Right cardiac atrium (tissue), 5 donors: ENCODE data around the gene GABPB2. TPM values are rescaled to one million over a fixed set of nuclear protein-coding genes. Genes with fewer than 3 reads are reported as not detected.

ENCODE experiments used
- ATAC-seq, 2 donors: fragments of 200-7000 bp; cut with Tn5 transposase; one replicate each; pipeline versions ENCODE4 v1.8.0 to v1.9.1; 2020; ENCODE audit warnings: moderate library complexity in 2 of 2, mild to moderate bottlenecking in 1 of 2
- DNase-seq, 3 donors: peaks; one replicate each; pipeline ENCODE4 v3.0.0-alpha.2; 2020
- H3K27ac ChIP-seq: one replicate; pipeline ENCODE4 v1.5.1; 2013; ENCODE audit warnings: mild to moderate bottlenecking, low read length, control low read depth, moderate library complexity
- H3K27me3 ChIP-seq: one replicate; pipeline ENCODE4 v1.6.1; 2013; ENCODE audit not compliant: control insufficient read depth, insufficient read depth
- H3K4me1 ChIP-seq: one replicate; pipeline ENCODE4 v1.6.1; 2013; ENCODE audit warnings: low read length; ENCODE audit not compliant: control insufficient read depth, insufficient read depth
- H3K4me3 ChIP-seq: one replicate; pipeline ENCODE4 v1.5.1; 2013; ENCODE audit warnings: low read length, control low read depth
- H3K9me3 ChIP-seq: one replicate; pipeline ENCODE4 v1.6.1; 2013; ENCODE audit warnings: low read length; ENCODE audit not compliant: control insufficient read depth
- WGBS: extraction: QIAGEN DNeasy Blood & Tissue Kit; methylation state at CpG from one replicate; pipeline ENCODE4 v1.1.7; 2013; 5-methylcytosine and 5-hydroxymethylcytosine counted together
- intact Hi-C, 4 donors: fragments of 100-400 bp; cut with DNase I; formaldehyde crosslinking; loops; one replicate each; pipeline versions ENCODE4 v1.11.0 to v1.14.0; 2022 to 2023
- polyA plus RNA-seq: library from polyadenylated mRNA; stranded (reverse); fragments of 200-250 nt; gene quantifications from one replicate; pipeline ENCODE4 v1.2.3, GENCODE V29; 2013
- total RNA-seq, 4 donors: library from RNA; stranded (reverse); fragmentation: NEBNext Ultra II Directional; extraction: Animal tissue kit (Norgen Biotek cat#: 25700); gene quantifications; one replicate each; pipeline ENCODE4 v1.2.1, GENCODE V29; 2021
- donor health status: healthy with polysubstance abuse.
- donor health status: DM: no; HTN: yes; CAD: no.
- donor health status: DM: no; HTN: no; CAD: no.
- donor health status: DM: no; HTN: yes; CAD: no; lungs with severe emphysema.
- donor health status: DM: yes; HTN: yes; CAD: no.

Gene GABPB2
- total and polyA plus RNA-seq, 5 donors, result 9.8 to 20.3 (median 18.1) TPM

DNA sequence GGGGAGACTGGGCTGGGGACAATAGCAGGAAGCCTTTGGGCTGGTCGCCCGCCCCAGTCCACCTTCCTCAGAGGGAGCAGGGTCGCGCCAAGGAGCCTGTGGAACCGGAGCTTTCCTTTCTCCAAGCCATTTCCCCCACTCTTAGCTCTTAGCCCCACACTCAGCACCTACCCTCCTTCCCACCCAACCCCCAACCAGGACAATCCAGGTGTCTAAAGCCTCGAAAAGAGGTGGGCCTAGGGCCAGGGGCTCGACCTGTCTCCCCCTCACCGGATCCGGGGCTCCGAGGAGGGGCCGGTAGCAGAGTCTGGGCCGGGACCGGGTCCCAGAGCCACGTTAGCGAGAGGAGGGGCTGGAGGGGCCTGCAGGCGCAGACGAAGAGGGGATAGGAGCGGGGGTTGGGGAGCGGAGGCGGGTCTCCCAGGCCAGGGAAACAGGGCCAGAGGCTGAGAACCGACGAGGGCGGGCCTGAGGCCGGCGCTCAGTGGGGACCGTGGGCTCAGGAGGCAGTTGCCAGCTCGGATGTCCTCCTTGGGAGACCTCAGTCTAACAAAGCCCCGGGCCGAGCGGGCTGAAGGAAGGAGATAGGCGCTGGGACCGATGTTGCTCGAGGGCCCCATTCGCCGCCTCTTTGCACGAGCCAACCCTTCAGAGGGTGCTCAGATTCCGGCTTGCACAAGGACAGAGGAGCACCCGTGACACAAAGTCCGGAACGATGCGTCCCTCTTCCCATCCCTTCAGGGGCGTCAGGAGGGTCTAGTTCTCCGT, 74.9 kb downstream of the GABPB2 start:
- intact Hi-C loops, result no loop called here
- Histone ChIP-seq H3K27ac (peak overlapping the region; percentile 95), H3K4me3 (peak overlapping the region; percentile 74), H3K9me3 (no peaks in the 10 kb centered on the region), H3K4me1 (peaks cover 19% of the 10 kb centered on the region), H3K27me3 (no peaks in the 10 kb centered on the region)
- WGBS, result 6% methylated on average over 43 of the region's 43 CpGs
- ATAC-seq (peak; percentile 9 to 24), DNase-seq (peak; percentile 44 to 77 (median 73))

GRCh38 chr1:151146072-151146411, 75.5 kb downstream of the GABPB2 start:
- DNase-seq, result no peak

GRCh38 chr1:151146412-151147131, 76.0 kb downstream of the GABPB2 start, which contains the start of gene SEMA6C:
TSS of gene SEMA6C (minus strand) at chr1:151146631. CDS start at chr1:151142621, 4,010 bp downstream.
- no peaks in the 10 kb centered on the region for H3K9me3 ChIP-seq
- peaks cover 19% of the 10 kb centered on the region for H3K4me1 ChIP-seq
- ATAC-seq (peak; percentile 97), DNase-seq (peak; percentile 97 to 99 (median 98))
- no peaks in the 10 kb centered on the region for H3K27me3 ChIP-seq
- peak within 1 kb of the TSS; percentile 74 for H3K4me3 ChIP-seq
- intact Hi-C loops, result no loop called here
- H3K27ac ChIP-seq, result peak within 1 kb of the TSS; percentile 95
- WGBS, result under 1% methylated on average over 61 of the region's 61 CpGs

More at GRCh38 chr1:151146072-151146411, 75.5 kb downstream of the GABPB2 start:
- peak; percentile 3 to 6 for ATAC-seq
- Histone ChIP-seq H3K27ac (peak overlapping the region; percentile 95), H3K27me3 (no peaks in the 10 kb centered on the region), H3K9me3 (no peaks in the 10 kb centered on the region), H3K4me3 (peak overlapping the region; percentile 74), H3K4me1 (peaks cover 19% of the 10 kb centered on the region)
- WGBS, result under 1% methylated on average over 26 of the region's 26 CpGs
- intact Hi-C loops, result no loop called here

GRCh38 chr1:151147132-151147503, 76.6 kb downstream of the GABPB2 start:
- ATAC-seq, result no peak
- no peaks in the 10 kb centered on the region for H3K27me3 ChIP-seq
- peak overlapping the region; percentile 74 for H3K4me3 ChIP-seq
- peaks cover 19% of the 10 kb centered on the region for H3K4me1 ChIP-seq
- 7% methylated on average over 7 of the region's 7 CpGs for WGBS
- H3K27ac ChIP-seq, result peak overlapping the region; percentile 89
- intact Hi-C loops, result no loop called here
- no peaks in the 10 kb centered on the region for H3K9me3 ChIP-seq
- DNase-seq, result no peak

DNA sequence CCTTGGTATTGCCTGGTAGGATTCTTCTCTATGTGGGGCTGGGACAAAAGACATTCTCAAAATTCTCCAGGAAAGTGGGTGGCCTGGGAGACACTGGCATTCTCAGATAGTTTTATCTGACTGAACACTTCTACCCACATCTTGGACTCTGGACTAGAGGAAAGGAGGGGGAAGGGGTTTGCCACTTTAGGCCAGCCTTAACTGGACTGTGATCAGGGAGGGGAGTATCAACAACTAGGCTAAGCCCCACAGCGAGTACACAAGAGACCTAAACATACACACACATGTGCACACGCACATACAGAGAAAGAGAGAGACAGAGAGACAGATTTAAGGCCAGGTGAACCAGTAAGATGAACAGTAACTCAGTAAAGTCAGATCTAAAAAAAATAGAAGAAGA, 77.1 kb downstream of the GABPB2 start:
- 94% methylated on average over 2 of the region's 2 CpGs for WGBS
- Histone ChIP-seq H3K4me3 (no peak overlapping the region), H3K27ac (peak overlapping the region; percentile 89), H3K27me3 (no peaks in the 10 kb centered on the region), H3K4me1 (peaks cover 17% of the 10 kb centered on the region), H3K9me3 (no peaks in the 10 kb centered on the region)
- DNase-seq (no peak), ATAC-seq (no peak)
- intact Hi-C loops, result no loop called here

- ATAC-seq (peak; percentile 50 to 60), DNase-seq (peak; percentile 51 to 84 (median 84))
- Histone ChIP-seq H3K27me3 (no peaks in the 10 kb centered on the region), H3K27ac (peak within 1 kb of the TSS; percentile 15), H3K9me3 (no peaks in the 10 kb centered on the region), H3K4me3 (peak within 1 kb of the TSS; percentile 27), H3K4me1 (no peaks in the 10 kb centered on the region)
- 64% methylated on average over 4 of the region's 4 CpGs for WGBS
- intact Hi-C loops, result loop anchor here (2.0 to 10.0 kb wide), 3 partner anchors 52 to 59 kb away; no protein-coding TSS in a partner anchor
These were observed 85.9 kb downstream of the GABPB2 start, which contains the start of gene TNFAIP8L2 for GRCh38 chr1:151156515-151156819. TSS of gene TNFAIP8L2 (plus strand) at chr1:151156649. CDS start at chr1:151158698, 2,049 bp downstream.

DNA sequence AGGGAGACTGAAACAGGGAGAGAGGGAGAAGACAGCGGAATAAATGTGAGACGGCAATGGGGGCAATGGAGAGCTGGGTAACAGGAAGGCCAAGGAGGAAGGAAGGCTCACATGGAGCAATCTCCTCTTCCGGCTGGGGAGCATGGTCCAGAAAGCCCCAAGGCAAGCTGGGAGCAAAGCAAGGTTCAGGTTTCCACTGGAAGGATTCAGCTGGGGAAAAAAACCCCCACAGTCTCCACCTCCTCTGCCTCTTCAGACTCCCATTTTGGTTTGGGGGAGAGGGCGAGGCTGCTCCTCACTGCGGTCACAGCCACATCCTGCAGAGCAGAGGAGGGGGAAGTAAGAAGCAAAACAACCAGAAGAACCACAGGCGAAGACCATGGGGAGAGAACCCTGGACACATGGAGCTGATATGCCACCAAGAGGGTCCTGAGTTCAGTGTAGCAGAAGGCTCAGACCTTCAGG, 86.5 kb downstream of the GABPB2 start:
- Histone ChIP-seq H3K27me3 (no peaks in the 10 kb centered on the region), H3K4me3 (peak overlapping the region; percentile 27), H3K27ac (peak overlapping the region; percentile 15), H3K9me3 (no peaks in the 10 kb centered on the region), H3K4me1 (no peaks in the 10 kb centered on the region)
- ATAC-seq (peak; percentile 22 to 30), DNase-seq (peak in 1 of 3 donors; percentile 59)
- WGBS, result 71% methylated on average over 6 of the region's 6 CpGs
- intact Hi-C loops, result loop anchor here (2.0 to 10.0 kb wide), 3 partner anchors 52 to 60 kb away; no protein-coding TSS in a partner anchor

GRCh38 chr1:151158326-151158725, 87.8 kb downstream of the GABPB2 start:
- no peaks in the 10 kb centered on the region for H3K4me1 ChIP-seq

GRCh38 chr1:151158751-151159251, 88.2 kb downstream of the GABPB2 start:
- 77% methylated on average over 22 of the region's 22 CpGs for WGBS
- ATAC-seq (peak; percentile 6 to 7), DNase-seq (peak in 1 of 3 donors; percentile 64)
- Histone ChIP-seq H3K27ac (no peak overlapping the region), H3K9me3 (no peaks in the 10 kb centered on the region), H3K4me3 (no peak overlapping the region), H3K4me1 (no peaks in the 10 kb centered on the region), H3K27me3 (no peaks in the 10 kb centered on the region)
- intact Hi-C loops, result loop anchor here in 2 of 4 donors (5.0 to 10.0 kb wide), 2 partner anchors 54 to 62 kb away; no protein-coding TSS in a partner anchor

More at GRCh38 chr1:151158326-151158725, 87.8 kb downstream of the GABPB2 start:
- Histone ChIP-seq H3K9me3 (no peaks in the 10 kb centered on the region), H3K27ac (no peak overlapping the region), H3K4me3 (no peak overlapping the region), H3K27me3 (no peaks in the 10 kb centered on the region)
- ATAC-seq (no peak), DNase-seq (peak in 1 of 3 donors; percentile 26)
- 74% methylated on average over 5 of the region's 5 CpGs for WGBS
- intact Hi-C loops, result loop anchor here in 2 of 4 donors (5.0 to 10.0 kb wide), 2 partner anchors 54 to 61 kb away; no protein-coding TSS in a partner anchor

DNA sequence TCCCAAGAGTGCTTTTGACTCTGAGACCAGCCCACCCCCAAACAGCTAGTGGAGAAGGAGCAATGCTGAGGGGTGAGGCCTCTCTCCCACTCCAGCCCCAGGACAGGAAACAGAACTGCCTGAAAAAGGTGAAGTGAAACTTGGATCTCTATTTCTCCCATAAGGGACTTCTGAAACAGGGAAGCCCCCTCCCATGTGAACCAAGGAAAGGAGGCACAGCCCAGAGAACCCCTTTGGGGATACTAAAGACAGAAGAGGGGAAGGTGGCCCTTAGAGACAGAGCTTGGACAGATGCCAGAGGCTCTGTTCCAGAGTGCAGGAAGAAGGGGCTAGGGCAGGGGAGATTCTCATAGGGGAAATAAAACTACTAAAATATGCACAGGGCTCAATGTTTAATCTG, 88.8 kb downstream of the GABPB2 start:
- ATAC-seq (no peak), DNase-seq (no peak)
- H3K4me3 ChIP-seq, result no peak overlapping the region
- H3K27ac ChIP-seq, result no peak overlapping the region
- H3K9me3 ChIP-seq, result no peaks in the 10 kb centered on the region
- intact Hi-C loops, result loop anchor here in 2 of 4 donors (5.0 to 10.0 kb wide), 2 partner anchors 55 to 62 kb away; no protein-coding TSS in a partner anchor
- no peaks in the 10 kb centered on the region for H3K27me3 ChIP-seq
- no peaks in the 10 kb centered on the region for H3K4me1 ChIP-seq
